HTERT RPE-1 (cell line): Measurements from ENCODE around the gene MAS1.
"Not testable (repeated sequence)": the region's sequence is repeated elsewhere in the genome, so short reads cannot be mapped to it uniquely, and the experiment has no call there.

Source experiments
- in situ Hi-C: fragments of 300-500 bp; cut with MboI; formaldehyde crosslinking; loops from 4 replicates; pipeline ENCODE4 v1.14.3; 2020; ENCODE audit warnings: low sequenced_read_pairs

MAS1 gene

GRCh38 chr6:159890792-159891191 lies at the start of gene MAS1:
MAS1 (plus strand) TSS chr6:159890988; CDS start chr6:159906956, 15,968 bp downstream.
- in situ Hi-C loops = no loop called here

GRCh38 chr6:159842035-159842434 lies 48.8 kb upstream of the MAS1 start:
- in situ Hi-C loops = no loop called here

- in situ Hi-C loops = no loop called here
Measured at GRCh38 chr6:159844737-159845645, 45.8 kb upstream of the MAS1 start.

GRCh38 chr6:159848552-159848951 lies 42.2 kb upstream of the MAS1 start:
- in situ Hi-C loops = not testable (repeated sequence)

- in situ Hi-C loops = not testable (repeated sequence)
Measured at GRCh38 chr6:159849851-159850250, 40.9 kb upstream of the MAS1 start.

DNA sequence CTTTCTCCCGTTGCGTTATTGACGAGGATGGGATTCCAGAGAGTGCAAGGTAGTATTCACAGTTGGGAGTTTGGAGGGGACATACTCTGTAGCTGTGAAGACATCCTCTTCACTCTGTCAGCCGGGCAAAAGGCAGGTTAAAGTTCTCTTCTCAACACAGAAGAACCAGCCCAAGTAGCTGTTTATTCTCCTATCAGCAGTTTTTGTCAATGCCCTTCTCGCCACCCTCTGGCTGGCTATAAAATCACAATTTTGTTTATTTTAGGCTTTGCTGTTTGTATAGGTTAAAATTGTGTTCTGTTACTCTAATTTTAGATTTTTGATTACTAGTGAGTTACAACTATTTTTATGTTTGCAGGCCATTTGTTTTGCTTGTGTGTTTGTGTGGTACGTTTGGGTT lies 37.9 kb upstream of the MAS1 start:
- in situ Hi-C loops = no loop called here

GRCh38 chr6:159853754-159854153 lies 37.0 kb upstream of the MAS1 start:
- in situ Hi-C loops = no loop called here

DNA sequence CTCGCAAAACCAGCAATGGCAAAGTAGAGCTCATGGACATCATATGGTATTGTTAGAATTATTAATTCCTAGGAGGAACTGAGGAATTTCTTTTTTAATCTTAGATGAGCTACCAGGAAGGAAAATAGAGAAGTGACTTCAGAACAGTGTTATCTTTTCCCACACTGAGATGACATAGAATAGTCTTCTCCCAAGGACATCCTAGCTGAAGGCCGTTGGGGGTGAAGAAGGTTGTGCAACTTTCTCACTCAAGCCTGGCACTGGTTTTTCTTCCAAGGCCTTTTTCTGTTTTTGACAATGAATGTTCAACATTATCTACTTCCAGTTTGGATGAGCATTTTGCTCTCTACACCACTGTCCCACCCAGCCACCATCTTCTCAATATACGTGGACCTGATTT lies 35.8 kb upstream of the MAS1 start:
- in situ Hi-C loops = no loop called here

- in situ Hi-C loops = no loop called here
Measured at GRCh38 chr6:159858259-159858658, 32.5 kb upstream of the MAS1 start.

GRCh38 chr6:159860482-159860881 lies 30.3 kb upstream of the MAS1 start:
- in situ Hi-C loops = no loop called here

GRCh38 chr6:159862103-159862502 lies 28.7 kb upstream of the MAS1 start:
- in situ Hi-C loops = no loop called here

DNA sequence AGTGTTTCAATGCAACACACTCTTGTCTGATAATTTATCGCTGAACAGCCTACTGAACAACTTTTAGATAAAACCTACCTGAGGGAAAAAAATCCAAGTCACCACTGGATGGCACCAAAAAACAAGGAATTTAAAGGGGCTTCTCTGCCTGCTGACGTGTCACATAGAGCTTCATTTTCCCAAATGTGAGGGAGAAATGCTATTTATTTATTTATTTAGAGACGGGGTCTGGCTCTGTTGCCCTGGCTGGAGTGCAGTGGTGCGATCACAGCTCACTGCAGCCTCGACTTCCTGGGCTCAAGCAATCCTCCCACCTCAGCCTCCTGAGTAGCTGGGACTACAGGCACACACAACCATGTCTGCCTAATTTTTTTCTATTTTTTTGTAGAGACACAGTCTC lies 27.4 kb upstream of the MAS1 start:
- in situ Hi-C loops = not testable (repeated sequence)

GRCh38 chr6:159865226-159865920 lies 25.4 kb upstream of the MAS1 start:
- in situ Hi-C loops = no loop called here

GRCh38 chr6:159866286-159867247 lies 24.2 kb upstream of the MAS1 start:
- in situ Hi-C loops = no loop called here

DNA sequence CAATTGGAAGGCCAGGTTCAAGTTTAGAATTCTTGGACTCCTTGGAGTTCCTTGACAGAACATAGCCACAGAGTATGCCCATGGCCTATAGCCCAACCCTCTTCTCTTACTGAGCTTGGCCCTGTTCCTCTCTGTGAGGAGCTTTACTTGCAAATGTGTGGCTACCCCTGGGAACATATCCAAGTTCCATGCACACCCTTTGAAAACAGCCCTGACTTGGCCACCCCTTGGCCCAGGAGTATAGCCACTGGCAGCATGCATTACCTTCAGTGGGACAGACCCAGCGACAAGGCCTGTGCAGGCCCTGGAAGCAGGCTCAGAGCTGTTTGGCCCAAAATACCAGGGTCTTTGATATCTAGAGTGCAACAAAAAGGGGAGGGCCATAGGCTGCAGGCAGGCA lies 19.5 kb upstream of the MAS1 start:
- in situ Hi-C loops = no loop called here

GRCh38 chr6:159871906-159872305 lies 18.9 kb upstream of the MAS1 start:
- in situ Hi-C loops = no loop called here

- in situ Hi-C loops = no loop called here
Measured at GRCh38 chr6:159874435-159874834, 16.4 kb upstream of the MAS1 start.

DNA sequence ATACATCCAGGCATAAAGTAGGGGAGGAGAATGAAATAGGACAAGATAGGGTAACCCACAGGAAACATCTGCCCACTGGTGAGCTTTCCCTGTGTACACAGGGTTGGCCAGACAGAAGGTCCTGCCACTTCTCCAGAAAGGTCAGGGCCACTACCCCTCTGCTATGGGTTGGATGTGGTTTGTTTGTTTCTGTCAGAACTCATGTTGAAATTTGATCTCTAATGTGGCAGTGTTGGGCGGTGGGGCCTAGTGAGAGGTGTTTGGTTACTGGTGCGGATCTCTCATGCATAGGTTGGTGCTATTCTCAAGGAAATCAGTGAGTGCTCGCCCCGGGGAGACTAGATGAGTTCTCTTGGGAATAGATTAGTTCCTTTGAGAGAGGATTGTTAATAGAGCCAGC lies 15.6 kb upstream of the MAS1 start:
- in situ Hi-C loops = no loop called here

DNA sequence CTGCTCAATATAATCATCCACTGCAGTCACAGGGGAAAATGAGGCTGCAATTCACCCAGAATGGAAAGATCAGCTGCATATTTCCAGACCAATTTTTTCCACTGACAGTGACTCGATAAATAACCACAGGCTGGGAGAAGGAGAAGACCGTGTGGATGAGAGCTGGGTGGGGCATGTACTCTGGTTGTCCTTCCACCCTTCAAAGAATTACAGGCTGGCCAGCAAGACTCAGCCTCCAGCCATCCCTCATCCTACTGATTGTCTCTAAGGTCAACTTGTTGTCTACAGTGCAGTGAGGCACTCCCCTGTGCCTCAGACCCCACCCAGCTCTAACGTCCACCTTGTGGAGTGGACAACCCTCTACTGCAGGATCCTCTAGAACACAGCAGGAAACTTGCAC lies 14.5 kb upstream of the MAS1 start:
- in situ Hi-C loops = no loop called here

DNA sequence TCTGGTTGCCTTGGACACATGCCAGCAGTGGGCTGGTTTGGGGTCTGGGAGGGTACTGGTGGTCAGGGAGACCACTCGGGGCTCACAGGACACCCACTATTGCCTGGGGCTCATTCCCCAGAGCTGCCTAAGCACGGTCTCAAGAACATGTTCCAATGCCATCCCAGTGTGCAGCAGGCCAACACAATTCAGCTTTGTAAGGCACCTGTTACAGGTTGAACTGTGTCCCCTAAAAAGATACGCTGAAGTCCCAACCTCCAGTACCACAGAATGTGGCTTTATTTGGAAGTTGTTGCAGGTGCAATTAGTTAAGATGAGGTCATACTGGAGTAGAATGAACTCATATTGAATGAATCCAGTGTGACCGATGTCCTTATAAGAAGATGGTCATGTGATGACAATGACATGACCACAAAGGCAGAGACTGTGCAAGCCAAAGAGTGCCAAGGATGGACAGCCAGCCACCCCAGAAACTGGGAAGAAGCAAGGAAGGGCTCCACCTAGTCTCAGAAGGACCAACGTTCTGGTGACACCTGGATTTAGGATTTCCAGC lies 13.5 kb upstream of the MAS1 start:
- in situ Hi-C loops = no loop called here

DNA sequence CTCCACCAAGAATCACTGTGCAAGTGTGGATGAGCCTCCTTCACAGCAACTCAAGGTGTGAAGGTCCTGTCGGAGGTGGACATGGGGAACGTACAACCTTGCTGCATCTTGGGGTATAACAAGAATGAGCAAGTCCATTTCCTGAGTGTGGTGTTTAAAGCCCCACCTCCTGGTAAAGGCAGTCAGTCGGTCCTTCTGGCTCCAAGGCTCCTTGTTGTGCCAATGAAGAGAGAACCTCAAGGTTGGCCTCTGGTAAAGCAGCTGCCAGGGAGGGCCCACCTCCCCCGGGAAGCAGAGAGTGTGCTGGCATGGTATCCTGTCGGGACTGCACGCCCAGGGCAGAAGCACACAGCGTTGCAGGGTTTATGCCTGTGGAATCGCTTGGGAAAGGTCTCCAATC lies 12.4 kb upstream of the MAS1 start:
- in situ Hi-C loops = no loop called here
